Measurements from ENCODE around the gene ENHO.

DNA sequence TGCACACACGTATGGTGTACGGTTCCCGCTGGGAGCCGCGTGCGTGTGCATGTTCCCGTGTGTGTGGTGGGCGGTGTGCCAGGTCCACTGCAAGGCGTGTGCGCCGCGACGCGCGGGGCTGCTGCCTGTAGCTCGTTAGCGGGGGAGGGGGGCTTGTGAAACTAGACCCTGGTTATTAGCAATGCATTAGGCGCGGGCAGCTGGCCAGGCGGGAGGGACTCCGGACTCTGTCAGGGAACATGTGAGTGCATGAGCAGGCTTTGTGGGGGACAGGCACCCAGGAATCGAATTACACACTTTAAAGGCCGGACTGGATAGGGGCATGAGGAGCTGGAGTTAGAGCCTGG lies 32.2 kb upstream of the ENHO start:
- TF ChIP-seq, protein P1, sequence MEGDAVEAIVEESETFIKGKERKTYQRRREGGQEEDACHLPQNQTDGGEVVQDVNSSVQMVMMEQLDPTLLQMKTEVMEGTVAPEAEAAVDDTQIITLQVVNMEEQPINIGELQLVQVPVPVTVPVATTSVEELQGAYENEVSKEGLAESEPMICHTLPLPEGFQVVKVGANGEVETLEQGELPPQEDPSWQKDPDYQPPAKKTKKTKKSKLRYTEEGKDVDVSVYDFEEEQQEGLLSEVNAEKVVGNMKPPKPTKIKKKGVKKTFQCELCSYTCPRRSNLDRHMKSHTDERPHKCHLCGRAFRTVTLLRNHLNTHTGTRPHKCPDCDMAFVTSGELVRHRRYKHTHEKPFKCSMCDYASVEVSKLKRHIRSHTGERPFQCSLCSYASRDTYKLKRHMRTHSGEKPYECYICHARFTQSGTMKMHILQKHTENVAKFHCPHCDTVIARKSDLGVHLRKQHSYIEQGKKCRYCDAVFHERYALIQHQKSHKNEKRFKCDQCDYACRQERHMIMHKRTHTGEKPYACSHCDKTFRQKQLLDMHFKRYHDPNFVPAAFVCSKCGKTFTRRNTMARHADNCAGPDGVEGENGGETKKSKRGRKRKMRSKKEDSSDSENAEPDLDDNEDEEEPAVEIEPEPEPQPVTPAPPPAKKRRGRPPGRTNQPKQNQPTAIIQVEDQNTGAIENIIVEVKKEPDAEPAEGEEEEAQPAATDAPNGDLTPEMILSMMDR (IDR thresholded peaks at IDR 0.05; ENCODE audit: poor library complexity): no peak
- TF ChIP-seq EZH2 (IDR thresholded peaks at IDR 0.05; ENCODE audit: borderline replicate concordance) (no peak), EZH2phosphoT487 (IDR thresholded peaks at IDR 0.05; ENCODE audit: low read depth, severe bottlenecking, unreplicated experiment) (no peak)
